Measurements from ENCODE around the gene DIAPH1. TPM values are rescaled to one million over a fixed set of nuclear protein-coding genes. Genes with fewer than 3 reads are reported as not detected.
A peak's percentile ranks its signal among the peaks of the same experiment; 100 is the strongest.
"Not testable (repeated sequence)": the region's sequence is repeated elsewhere in the genome, so short reads cannot be mapped to it uniquely, and the experiment has no call there.

DIAPH1 gene
- total RNA-seq, 4 donors from 2014 or later: 55.4 to 150 (median 91.4) TPM

DNA sequence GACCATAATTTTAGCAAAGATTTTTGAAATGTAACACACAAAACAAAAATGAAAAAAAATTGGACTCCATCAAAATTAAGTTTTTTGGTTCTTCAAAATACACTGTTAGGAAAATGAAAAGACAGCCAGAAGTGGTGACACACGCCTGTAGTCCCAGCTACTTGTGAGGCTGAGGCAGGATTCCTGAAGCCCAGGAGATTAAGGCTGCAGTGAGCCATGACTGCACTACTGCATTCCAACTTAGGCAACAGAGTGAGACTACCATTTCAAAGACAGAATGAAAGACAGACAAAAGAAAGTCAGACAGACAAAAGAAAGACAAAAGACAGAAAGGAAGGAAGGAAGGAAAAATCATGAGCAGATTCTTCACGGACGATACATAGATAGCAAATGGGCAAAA is 7.5 kb downstream of the DIAPH1 start:
- WGBS, 2 donors (ENCODE audit: low coverage in 1 of 2): 87 to 97% methylated on average over 3 of the region's 3 CpGs
- Histone ChIP-seq H3K36me3 (no peaks in the 10 kb centered on the region), H3K4me1 (peaks cover 0 to 41% (median 2%) of the 10 kb centered on the region in 4 donors), H3K27me3 (no peaks in the 10 kb centered on the region), H3K27ac (no peak overlapping the region), H3K9me3 (no peaks in the 10 kb centered on the region), H3K4me3 (no peak overlapping the region)
- intact Hi-C loops (cut with DNase I; ENCODE audit: low total_unique reads) (no loop called here), in situ Hi-C loops (cut with MboI; ENCODE audit: low pct_ligation_motif_present in 1 of 4, low pct_unique_long_range_greater_than_20kb in 1 of 4, low sequenced_read_pairs in 3 of 4) (no loop called here)
- no peak for DNase-seq
- TF ChIP-seq POLR2AphosphoS5 (IDR thresholded peaks at IDR 0.05) (no peak), EP300 (IDR thresholded peaks at IDR 0.05; ENCODE audit: low read depth) (no peak), POLR2A (IDR thresholded peaks at IDR 0.05) (no peak)
- TF ChIP-seq, protein P1, sequence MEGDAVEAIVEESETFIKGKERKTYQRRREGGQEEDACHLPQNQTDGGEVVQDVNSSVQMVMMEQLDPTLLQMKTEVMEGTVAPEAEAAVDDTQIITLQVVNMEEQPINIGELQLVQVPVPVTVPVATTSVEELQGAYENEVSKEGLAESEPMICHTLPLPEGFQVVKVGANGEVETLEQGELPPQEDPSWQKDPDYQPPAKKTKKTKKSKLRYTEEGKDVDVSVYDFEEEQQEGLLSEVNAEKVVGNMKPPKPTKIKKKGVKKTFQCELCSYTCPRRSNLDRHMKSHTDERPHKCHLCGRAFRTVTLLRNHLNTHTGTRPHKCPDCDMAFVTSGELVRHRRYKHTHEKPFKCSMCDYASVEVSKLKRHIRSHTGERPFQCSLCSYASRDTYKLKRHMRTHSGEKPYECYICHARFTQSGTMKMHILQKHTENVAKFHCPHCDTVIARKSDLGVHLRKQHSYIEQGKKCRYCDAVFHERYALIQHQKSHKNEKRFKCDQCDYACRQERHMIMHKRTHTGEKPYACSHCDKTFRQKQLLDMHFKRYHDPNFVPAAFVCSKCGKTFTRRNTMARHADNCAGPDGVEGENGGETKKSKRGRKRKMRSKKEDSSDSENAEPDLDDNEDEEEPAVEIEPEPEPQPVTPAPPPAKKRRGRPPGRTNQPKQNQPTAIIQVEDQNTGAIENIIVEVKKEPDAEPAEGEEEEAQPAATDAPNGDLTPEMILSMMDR (IDR thresholded peaks at IDR 0.05): no peak

DNA sequence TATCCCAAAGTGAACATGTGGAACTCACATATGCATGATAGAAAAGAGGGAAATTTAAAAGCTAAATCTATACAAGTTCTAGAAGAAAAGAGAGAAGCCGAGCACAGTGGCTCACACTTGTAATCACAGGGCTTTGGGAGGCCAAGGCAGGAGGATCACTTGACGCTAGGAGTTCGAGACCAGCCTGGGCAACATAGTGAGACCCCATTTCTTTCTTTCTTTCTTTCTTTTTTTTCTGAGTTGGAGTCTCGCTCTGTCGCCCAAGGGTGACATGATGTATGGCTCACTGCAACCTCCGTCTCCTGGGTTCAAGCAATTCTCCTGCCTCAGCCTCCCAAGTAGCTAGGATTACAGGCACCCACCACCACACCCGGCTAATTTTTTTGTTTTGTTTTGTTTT is 8.9 kb downstream of the DIAPH1 start:
- H3K9me3 ChIP-seq; H3K27ac ChIP-seq; H3K4me3 ChIP-seq; H3K36me3 ChIP-seq; in situ Hi-C loops (cut with MboI; ENCODE audit: low pct_ligation_motif_present in 1 of 4, low pct_unique_long_range_greater_than_20kb in 1 of 4, low sequenced_read_pairs in 3 of 4); H3K27me3 ChIP-seq; intact Hi-C loops (cut with DNase I; ENCODE audit: low total_unique reads); DNase-seq: not testable (repeated sequence)
- H3K4me1 ChIP-seq: peaks cover 0 to 46% (median 3%) of the 10 kb centered on the region in 4 donors
- WGBS, 2 donors (ENCODE audit: low coverage in 1 of 2): 96 to 97% methylated on average over 6 to 7 of the region's 7 CpGs

DNA sequence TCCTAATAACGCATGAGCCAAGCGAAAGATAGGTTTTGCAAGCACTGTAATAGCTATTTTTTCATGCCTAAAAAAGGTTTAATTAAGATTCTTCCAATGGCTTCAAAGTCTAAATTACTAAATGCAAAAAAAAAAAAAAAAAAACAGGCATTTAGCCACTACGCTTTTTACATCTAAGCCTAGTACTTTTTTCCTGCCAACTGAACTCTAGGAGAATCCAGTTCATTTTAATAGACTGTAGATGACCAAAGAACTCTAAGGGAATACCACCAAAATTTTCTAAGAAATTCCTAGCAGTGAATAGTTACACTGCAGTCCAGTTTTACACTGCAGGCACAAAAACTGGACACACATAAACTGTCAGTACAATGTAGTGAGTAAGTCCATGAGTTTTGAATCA is 9.8 kb downstream of the DIAPH1 start:
- Histone ChIP-seq H3K4me3 (no peak overlapping the region), H3K4me1 (peaks cover 4 to 50% (median 11%) of the 10 kb centered on the region in 4 donors), H3K36me3 (no peaks in the 10 kb centered on the region), H3K27me3 (no peaks in the 10 kb centered on the region), H3K9me3 (no peaks in the 10 kb centered on the region), H3K27ac (no peak overlapping the region)
- in situ Hi-C loops (cut with MboI; ENCODE audit: low pct_ligation_motif_present in 1 of 4, low pct_unique_long_range_greater_than_20kb in 1 of 4, low sequenced_read_pairs in 3 of 4): no loop called here
- no peak for DNase-seq
- intact Hi-C loops (cut with DNase I; ENCODE audit: low total_unique reads): no loop called here
- TF ChIP-seq POLR2AphosphoS5 (IDR thresholded peaks at IDR 0.05): no peak
- TF ChIP-seq, protein P1 (IDR thresholded peaks at IDR 0.05): no peak
- TF ChIP-seq POLR2A (IDR thresholded peaks at IDR 0.05): no peak
- no peak for TF ChIP-seq EP300 (IDR thresholded peaks at IDR 0.05; ENCODE audit: low read depth)
- WGBS, 2 donors (ENCODE audit: low coverage in 1 of 2): 88 to 95% methylated on average over 2 to 3 of the region's 3 CpGs

DNA sequence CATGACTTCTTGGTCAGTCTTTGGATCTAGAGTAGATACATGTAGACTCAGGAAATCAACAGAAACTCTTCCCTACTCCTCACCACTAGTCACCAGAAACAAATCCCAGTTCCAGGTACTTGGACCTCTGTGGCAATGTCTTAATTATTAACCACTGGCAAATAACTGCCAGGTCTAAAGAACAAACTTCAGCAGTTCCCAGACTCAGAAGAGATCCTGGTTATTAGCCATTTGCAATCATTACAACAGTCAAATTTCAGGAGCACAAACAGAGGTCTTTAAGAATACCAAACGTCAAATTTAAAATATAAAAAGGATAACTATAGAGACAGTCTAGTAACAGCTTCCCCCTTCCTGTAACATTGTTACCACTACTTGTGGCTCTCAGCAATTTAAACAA is 10.2 kb downstream of the DIAPH1 start:
- TF ChIP-seq, protein P1 (IDR thresholded peaks at IDR 0.05): no peak
- H3K4me1 ChIP-seq: peaks cover 4 to 53% (median 14%) of the 10 kb centered on the region in 4 donors
- no peaks in the 10 kb centered on the region for H3K9me3 ChIP-seq
- in situ Hi-C loops (cut with MboI; ENCODE audit: low pct_ligation_motif_present in 1 of 4, low pct_unique_long_range_greater_than_20kb in 1 of 4, low sequenced_read_pairs in 3 of 4): no loop called here
- no peak overlapping the region for H3K4me3 ChIP-seq
- intact Hi-C loops (cut with DNase I; ENCODE audit: low total_unique reads): no loop called here
- WGBS, 2 donors (ENCODE audit: low coverage in 1 of 2): 58% methylated on average over 1 of the region's 1 CpG; no CpG with 5 or more reads in 1 of the 2 donors
- no peaks in the 10 kb centered on the region for H3K27me3 ChIP-seq
- peak overlapping the region in 1 of 4 donors; percentile 22 for H3K27ac ChIP-seq
- no peaks in the 10 kb centered on the region for H3K36me3 ChIP-seq
- no peak for DNase-seq

DNA sequence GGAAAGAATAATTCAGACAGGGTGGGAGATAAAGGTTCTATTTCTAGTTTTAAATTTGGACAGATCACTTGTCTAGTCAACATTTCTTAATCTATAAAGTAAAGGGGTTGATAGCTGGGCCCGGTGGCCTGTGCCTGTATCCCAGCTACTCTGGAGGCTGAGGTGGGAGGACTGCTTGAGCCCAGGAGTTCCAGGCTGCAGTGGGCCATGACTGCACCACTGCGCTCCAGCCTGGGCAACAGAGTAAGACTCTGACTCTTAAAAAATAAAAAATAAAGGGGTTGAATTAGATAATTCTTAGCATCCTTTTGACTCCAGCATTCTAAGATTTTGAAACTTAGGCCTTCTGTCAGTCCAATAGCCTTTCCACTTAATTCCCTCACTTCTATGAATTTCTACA is 10.8 kb downstream of the DIAPH1 start:
- no peak for DNase-seq
- H3K9me3 ChIP-seq: no peaks in the 10 kb centered on the region
- peak overlapping the region in 1 of 4 donors; percentile 22 for H3K27ac ChIP-seq
- H3K4me1 ChIP-seq: peaks cover 4 to 53% (median 14%) of the 10 kb centered on the region in 4 donors
- TF ChIP-seq EP300 (IDR thresholded peaks at IDR 0.05; ENCODE audit: low read depth) (no peak), POLR2AphosphoS5 (IDR thresholded peaks at IDR 0.05) (no peak), POLR2A (IDR thresholded peaks at IDR 0.05) (no peak)
- TF ChIP-seq, protein P1 (IDR thresholded peaks at IDR 0.05): no peak
- H3K27me3 ChIP-seq: no peaks in the 10 kb centered on the region
- H3K4me3 ChIP-seq: no peak overlapping the region
- WGBS, 2 donors (ENCODE audit: low coverage in 1 of 2): 67 to 87% methylated on average over 1 to 2 of the region's 2 CpGs
- intact Hi-C loops (cut with DNase I; ENCODE audit: low total_unique reads) (no loop called here), in situ Hi-C loops (cut with MboI; ENCODE audit: low pct_ligation_motif_present in 1 of 4, low pct_unique_long_range_greater_than_20kb in 1 of 4, low sequenced_read_pairs in 3 of 4) (no loop called here)
- no peaks in the 10 kb centered on the region for H3K36me3 ChIP-seq

All from transverse colon (tissue), 4 donors.